Erythroblast (primary cell): ENCODE measurements around the gene SMS.

Source experiments
- GATA1 ChIP-seq: IDR thresholded peaks from 2 replicates; pipeline ENCODE4 v1.6.1; 2011; ENCODE audit warnings: low read depth, mild to moderate bottlenecking, control low read depth, low read length, moderate library complexity
- POLR2A ChIP-seq: IDR thresholded peaks from 2 replicates; pipeline ENCODE4 v1.6.1; 2011; ENCODE audit warnings: mild to moderate bottlenecking, low read length

- TF ChIP-seq POLR2A (no peak), GATA1 (no peak)
Observed at GRCh38 chrX:21975242-21975641, 34.7 kb downstream of the SMS start.
